HepG2 (cell line): ENCODE measurements around the gene SPN. TPM values are rescaled to one million over a fixed set of nuclear protein-coding genes. Genes with fewer than 3 reads are reported as not detected.
A peak's percentile ranks its signal among the peaks of the same experiment; 100 is the strongest.

Source experiments
- HCFC1 ChIP-seq: fragments of 150-350 bp; IDR thresholded peaks from 2 replicates; pipeline ENCODE4 v1.6.1; 2014; ENCODE audit warnings: low read depth, low read length
- HNF4A ChIP-seq: sonication (generic); formaldehyde crosslinking; IDR thresholded peaks from 2 replicates; pipeline ENCODE4 v1.4.0; 2020; ENCODE audit warnings: missing genetic modification reagents
- MEIS2 ChIP-seq: sonication (generic); formaldehyde crosslinking; IDR thresholded peaks from 2 replicates; pipeline ENCODE4 v1.9.0; 2021; ENCODE audit warnings: mild to moderate bottlenecking, missing genetic modification reagents
- NFE2L1 ChIP-seq: sonication (generic); formaldehyde crosslinking; IDR thresholded peaks from 2 replicates; pipeline ENCODE4 v1.4.0; 2020; ENCODE audit warnings: missing genetic modification reagents, mild to moderate bottlenecking, borderline replicate concordance
- NFIB ChIP-seq: sonication (generic); formaldehyde crosslinking; IDR thresholded peaks from 2 replicates; pipeline ENCODE4 v1.9.0; 2021; ENCODE audit warnings: missing genetic modification reagents, mild to moderate bottlenecking, borderline replicate concordance
- SOX6 ChIP-seq, 2 experiments: fragments of 450-650 bp in 1 of 2; sonication (generic) in 1 of 2; formaldehyde crosslinking in 1 of 2; IDR thresholded peaks; 2 replicates each; pipeline versions ENCODE4 v1.4.0 to v1.6.1; 2017 to 2020; ENCODE audit warnings: antibody characterized with exemption in 1 of 2, mild to moderate bottlenecking in 1 of 2, missing genetic modification reagents in 1 of 2
- SUZ12 ChIP-seq: fragments of 150-350 bp; IDR thresholded peaks from 2 replicates; pipeline ENCODE4 v1.6.1; 2014; ENCODE audit warnings: low read depth, low read length
- THAP11 ChIP-seq: IDR thresholded peaks from 2 replicates; pipeline ENCODE4 v1.6.1; 2016; ENCODE audit warnings: missing biosample characterization, missing genetic modification reagents
- ZIK1 ChIP-seq: sonication (generic); formaldehyde crosslinking; IDR thresholded peaks from 2 replicates; pipeline ENCODE4 v1.5.0; 2020; ENCODE audit warnings: mild to moderate bottlenecking, low read depth, missing genetic modification reagents, borderline replicate concordance
- ZNF143 ChIP-seq: sonication (generic); formaldehyde crosslinking; IDR thresholded peaks from 2 replicates; pipeline ENCODE4 v1.4.0; 2020; ENCODE audit warnings: missing genetic modification reagents
- ZNF383 ChIP-seq: sonication (generic); formaldehyde crosslinking; IDR thresholded peaks from 2 replicates; pipeline ENCODE4 v1.4.0; 2020; ENCODE audit warnings: missing genetic modification reagents, mild to moderate bottlenecking, borderline replicate concordance
- ZNF589 ChIP-seq: sonication (generic); formaldehyde crosslinking; conservative IDR thresholded peaks from 2 replicates; pipeline ENCODE4 v1.8.0; 2022; ENCODE audit warnings: mild to moderate bottlenecking, moderate library complexity, missing genetic modification reagents
- ZNF629 ChIP-seq: sonication (generic); formaldehyde crosslinking; conservative IDR thresholded peaks from 2 replicates; pipeline ENCODE4 v1.5.0; 2020; ENCODE audit warnings: missing genetic modification reagents
- polyA plus RNA-seq, 8 experiments: library from polyadenylated mRNA; depleted of rRNA in 3 of 8; stranded (reverse) in 7 of 8; unstranded in 1 of 8; fragments of >200 nt; fragmentation: Illumina TruSeq in 4 of 8; extraction: Trizol in 4 of 8; gene quantifications; 2 replicates each; pipeline versions ENCODE4 v1.2.1 to v1.2.3, GENCODE V29; 2011 to 2016; ENCODE audit warnings: low read depth in 4 of 8, missing spikeins in 1 of 8, mixed read lengths in 1 of 8; ENCODE audit not compliant: insufficient read depth in 1 of 8
- total RNA-seq, 5 experiments: library from RNA; depleted of rRNA; stranded (reverse); fragments of >200 nt; fragmentation: Illumina TruSeq; extraction: Trizol; gene quantifications; 2 replicates each; pipeline ENCODE4 v1.2.3, GENCODE V29; 2016; ENCODE audit warnings: low read depth in 1 of 5
- TF ChIP-seq, protein P1 (sequence below): sonication (generic); formaldehyde crosslinking; IDR thresholded peaks from 2 replicates; pipeline ENCODE4 v1.8.0; 2022; ENCODE audit warnings: low read depth, missing genetic modification reagents
- TF ChIP-seq, protein P2 (sequence below): sonication (generic); formaldehyde crosslinking; IDR thresholded peaks from 2 replicates; pipeline ENCODE4 v1.5.0; 2020; ENCODE audit warnings: missing genetic modification reagents
- TF ChIP-seq, protein P3 (sequence below): sonication (generic); formaldehyde crosslinking; IDR thresholded peaks from 2 replicates; pipeline ENCODE4 v1.4.0; 2020; ENCODE audit warnings: mild to moderate bottlenecking, missing genetic modification reagents
- TF ChIP-seq, protein P4 (sequence below), 2 experiments: sonication (generic) in 1 of 2; formaldehyde crosslinking in 1 of 2; IDR thresholded peaks; 2 replicates each; pipeline versions ENCODE4 v1.5.1 to v1.6.1; 2011 to 2020; ENCODE audit warnings: borderline replicate concordance in 1 of 2, low read depth in 1 of 2, low read length in 1 of 2, mild to moderate bottlenecking in 1 of 2, missing genetic modification reagents in 1 of 2, moderate library complexity in 1 of 2
- TF ChIP-seq, protein P5 (sequence below): sonication (generic); formaldehyde crosslinking; IDR thresholded peaks from 2 replicates; pipeline ENCODE4 v1.8.1; 2022; ENCODE audit warnings: low read depth, mild to moderate bottlenecking, missing genetic modification reagents
- TF ChIP-seq, protein P6 (sequence below): sonication (generic); formaldehyde crosslinking; IDR thresholded peaks from 2 replicates; pipeline ENCODE4 v1.8.1; 2023; ENCODE audit warnings: missing genetic modification reagents, inconsistent platforms, borderline replicate concordance

SPN gene
- total and polyA plus RNA-seq, 2 of the 13 experiments (the other 11 are each of a cell fraction or from before 2014, with no cell fraction given), result 0.22 to 1.6 TPM

GRCh38 chr16:29675811-29676643, 13.0 kb downstream of the SPN start (continued):
- TF ChIP-seq ZNF589 (CRISPR knock-in tag) (no peak), MEIS2 (CRISPR knock-in tag) (no peak), ZIK1 (CRISPR knock-in tag) (no peak), ZNF629 (no peak), ZNF143 (peak; percentile 93), SOX6 (IDR thresholded peaks at IDR 0.05) (no peak), SOX6 (CRISPR knock-in tag; IDR thresholded peaks at IDR 0.05) (no peak), ZNF383 (CRISPR knock-in tag) (no peak), HCFC1 (peak; percentile 87), THAP11 (CRISPR knock-in tag) (peak; percentile 98), HNF4A (no peak), NFIB (CRISPR knock-in tag) (no peak), SUZ12 (peak; percentile 68), NFE2L1 (CRISPR knock-in tag) (no peak)
- TF ChIP-seq, protein P1, sequence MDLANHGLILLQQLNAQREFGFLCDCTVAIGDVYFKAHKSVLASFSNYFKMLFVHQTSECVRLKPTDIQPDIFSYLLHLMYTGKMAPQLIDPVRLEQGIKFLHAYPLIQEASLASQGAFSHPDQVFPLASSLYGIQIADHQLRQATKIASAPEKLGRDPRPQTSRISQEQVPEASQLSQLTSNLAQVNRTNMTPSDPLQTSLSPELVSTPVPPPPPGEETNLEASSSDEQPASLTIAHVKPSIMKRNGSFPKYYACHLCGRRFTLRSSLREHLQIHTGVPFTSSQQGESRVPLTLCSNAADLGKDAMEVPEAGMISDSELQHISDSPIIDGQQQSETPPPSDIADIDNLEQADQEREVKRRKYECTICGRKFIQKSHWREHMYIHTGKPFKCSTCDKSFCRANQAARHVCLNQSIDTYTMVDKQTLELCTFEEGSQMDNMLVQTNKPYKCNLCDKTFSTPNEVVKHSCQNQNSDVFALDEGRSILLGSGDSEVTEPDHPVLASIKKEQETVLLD, result no peak
- TF ChIP-seq, protein P2, sequence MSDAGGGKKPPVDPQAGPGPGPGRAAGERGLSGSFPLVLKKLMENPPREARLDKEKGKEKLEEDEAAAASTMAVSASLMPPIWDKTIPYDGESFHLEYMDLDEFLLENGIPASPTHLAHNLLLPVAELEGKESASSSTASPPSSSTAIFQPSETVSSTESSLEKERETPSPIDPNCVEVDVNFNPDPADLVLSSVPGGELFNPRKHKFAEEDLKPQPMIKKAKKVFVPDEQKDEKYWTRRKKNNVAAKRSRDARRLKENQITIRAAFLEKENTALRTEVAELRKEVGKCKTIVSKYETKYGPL (CRISPR knock-in tag), result no peak
- TF ChIP-seq, protein P3, sequence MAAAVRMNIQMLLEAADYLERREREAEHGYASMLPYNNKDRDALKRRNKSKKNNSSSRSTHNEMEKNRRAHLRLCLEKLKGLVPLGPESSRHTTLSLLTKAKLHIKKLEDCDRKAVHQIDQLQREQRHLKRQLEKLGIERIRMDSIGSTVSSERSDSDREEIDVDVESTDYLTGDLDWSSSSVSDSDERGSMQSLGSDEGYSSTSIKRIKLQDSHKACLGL (CRISPR knock-in tag), result no peak
- TF ChIP-seq, protein P4, sequence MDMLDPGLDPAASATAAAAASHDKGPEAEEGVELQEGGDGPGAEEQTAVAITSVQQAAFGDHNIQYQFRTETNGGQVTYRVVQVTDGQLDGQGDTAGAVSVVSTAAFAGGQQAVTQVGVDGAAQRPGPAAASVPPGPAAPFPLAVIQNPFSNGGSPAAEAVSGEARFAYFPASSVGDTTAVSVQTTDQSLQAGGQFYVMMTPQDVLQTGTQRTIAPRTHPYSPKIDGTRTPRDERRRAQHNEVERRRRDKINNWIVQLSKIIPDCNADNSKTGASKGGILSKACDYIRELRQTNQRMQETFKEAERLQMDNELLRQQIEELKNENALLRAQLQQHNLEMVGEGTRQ (IDR thresholded peaks at IDR 0.05; ENCODE audit: low read depth, low read length), result no peak
- TF ChIP-seq, protein P4 (CRISPR knock-in tag; IDR thresholded peaks at IDR 0.05; ENCODE audit: borderline replicate concordance), result no peak
- TF ChIP-seq, protein P5, sequence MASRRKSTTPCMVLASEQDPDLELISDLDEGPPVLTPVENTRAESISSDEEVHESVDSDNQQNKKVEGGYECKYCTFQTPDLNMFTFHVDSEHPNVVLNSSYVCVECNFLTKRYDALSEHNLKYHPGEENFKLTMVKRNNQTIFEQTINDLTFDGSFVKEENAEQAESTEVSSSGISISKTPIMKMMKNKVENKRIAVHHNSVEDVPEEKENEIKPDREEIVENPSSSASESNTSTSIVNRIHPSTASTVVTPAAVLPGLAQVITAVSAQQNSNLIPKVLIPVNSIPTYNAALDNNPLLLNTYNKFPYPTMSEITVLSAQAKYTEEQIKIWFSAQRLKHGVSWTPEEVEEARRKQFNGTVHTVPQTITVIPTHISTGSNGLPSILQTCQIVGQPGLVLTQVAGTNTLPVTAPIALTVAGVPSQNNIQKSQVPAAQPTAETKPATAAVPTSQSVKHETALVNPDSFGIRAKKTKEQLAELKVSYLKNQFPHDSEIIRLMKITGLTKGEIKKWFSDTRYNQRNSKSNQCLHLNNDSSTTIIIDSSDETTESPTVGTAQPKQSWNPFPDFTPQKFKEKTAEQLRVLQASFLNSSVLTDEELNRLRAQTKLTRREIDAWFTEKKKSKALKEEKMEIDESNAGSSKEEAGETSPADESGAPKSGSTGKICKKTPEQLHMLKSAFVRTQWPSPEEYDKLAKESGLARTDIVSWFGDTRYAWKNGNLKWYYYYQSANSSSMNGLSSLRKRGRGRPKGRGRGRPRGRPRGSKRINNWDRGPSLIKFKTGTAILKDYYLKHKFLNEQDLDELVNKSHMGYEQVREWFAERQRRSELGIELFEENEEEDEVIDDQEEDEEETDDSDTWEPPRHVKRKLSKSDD, result no peak
- TF ChIP-seq, protein P6, sequence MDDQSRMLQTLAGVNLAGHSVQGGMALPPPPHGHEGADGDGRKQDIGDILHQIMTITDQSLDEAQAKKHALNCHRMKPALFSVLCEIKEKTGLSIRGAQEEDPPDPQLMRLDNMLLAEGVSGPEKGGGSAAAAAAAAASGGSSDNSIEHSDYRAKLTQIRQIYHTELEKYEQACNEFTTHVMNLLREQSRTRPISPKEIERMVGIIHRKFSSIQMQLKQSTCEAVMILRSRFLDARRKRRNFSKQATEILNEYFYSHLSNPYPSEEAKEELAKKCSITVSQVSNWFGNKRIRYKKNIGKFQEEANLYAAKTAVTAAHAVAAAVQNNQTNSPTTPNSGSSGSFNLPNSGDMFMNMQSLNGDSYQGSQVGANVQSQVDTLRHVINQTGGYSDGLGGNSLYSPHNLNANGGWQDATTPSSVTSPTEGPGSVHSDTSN (CRISPR knock-in tag), result no peak
